ENCODE measurements around the gene ATP5PB. TPM values are rescaled to one million over a fixed set of nuclear protein-coding genes. Genes with fewer than 3 reads are reported as not detected.

The ATP5PB gene
- total RNA-seq, 2 experiments from 2014 or later, result 215 to 266 TPM

DNA sequence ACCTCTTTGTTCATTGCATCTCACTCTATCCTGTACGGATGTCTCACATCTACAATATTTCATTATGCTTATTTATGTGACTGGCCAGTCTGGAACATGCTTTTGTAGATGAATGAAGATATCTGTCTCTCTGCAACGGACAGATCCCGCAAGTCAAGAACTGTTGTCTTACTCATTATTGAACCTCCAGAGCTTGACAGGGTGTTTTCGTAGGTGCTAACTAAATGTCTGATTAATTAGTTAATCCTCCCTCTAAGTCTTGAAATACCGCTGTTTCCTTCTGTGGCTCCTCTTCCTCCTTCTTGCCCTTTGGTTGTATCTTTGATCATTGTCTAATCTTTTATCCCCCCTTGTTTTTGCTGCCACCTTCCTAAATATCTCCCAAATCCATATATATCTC lies 21.3 kb downstream of the ATP5PB start:
- Mint-ChIP-seq H3K27ac (no peak overlapping the region), H3K36me3 (peaks cover 12% of the 10 kb centered on the region), H3K4me1 (peaks cover 24% of the 10 kb centered on the region), H3K9me3 (ENCODE audit: low read depth) (no peaks in the 10 kb centered on the region), H3K4me3 (no peak overlapping the region), H3K27me3 (peaks cover 1% of the 10 kb centered on the region)
- ATAC-seq, result no peak
- DNase-seq, result no peak
- CTCF ChIA-PET, result interaction anchor here (1.0 to 1.3 kb wide), 3 partner anchors 22 to 247 kb away, joined by 4 to 8 read pairs (median 5); partner anchors contain the start of genes ATP5PB and WDR77

GRCh38 chr1:111471012-111471411 lies 21.7 kb downstream of the ATP5PB start:
- no peak overlapping the region for H3K4me3 Mint-ChIP-seq
- H3K27ac Mint-ChIP-seq, result no peak overlapping the region
- H3K27me3 Mint-ChIP-seq, result peaks cover 2% of the 10 kb centered on the region
- DNase-seq, result peak; percentile 91
- CTCF ChIA-PET, result interaction anchor here (0.7 to 1.3 kb wide), 6 partner anchors 10 to 298 kb away, joined by 3 to 8 read pairs (median 4); partner anchors contain the start of genes ATP5PB and WDR77
- ATAC-seq, result peak; percentile 86
- H3K4me1 Mint-ChIP-seq, result peaks cover 28% of the 10 kb centered on the region
- no peaks in the 10 kb centered on the region for H3K9me3 Mint-ChIP-seq (ENCODE audit: low read depth)
- H3K36me3 Mint-ChIP-seq, result peaks cover 12% of the 10 kb centered on the region

- ATAC-seq, result no peak
- CTCF ChIA-PET, result interaction anchor here (0.7 to 1.3 kb wide), 7 partner anchors 9 to 298 kb away, joined by 3 to 8 read pairs (median 4); partner anchors contain the start of genes ATP5PB and WDR77
These were observed 22.3 kb downstream of the ATP5PB start for GRCh38 chr1:111471538-111471937.

DNA sequence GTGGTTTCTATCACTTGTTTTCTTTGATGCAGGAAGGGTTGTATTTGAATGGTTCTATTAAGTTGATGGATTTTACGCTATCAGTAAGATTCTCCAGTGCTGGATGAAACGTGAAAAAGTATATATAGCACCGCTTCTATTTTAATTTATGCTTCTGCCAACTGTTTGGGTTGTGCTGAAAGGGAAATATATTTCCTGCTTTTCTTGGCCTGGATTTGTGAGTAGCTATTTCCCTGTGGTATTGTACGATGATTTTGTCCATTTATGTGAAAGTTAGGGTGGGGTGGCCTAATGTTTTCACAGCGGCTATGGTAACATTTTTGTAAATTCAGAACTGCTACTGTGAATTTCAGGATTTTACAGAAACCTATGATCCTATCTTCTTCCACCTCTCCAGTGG lies 24.8 kb downstream of the ATP5PB start:
- DNase-seq, result no peak
- Mint-ChIP-seq H3K27ac (peak overlapping the region; percentile 66), H3K4me1 (peaks cover 52% of the 10 kb centered on the region), H3K27me3 (peaks cover 15% of the 10 kb centered on the region), H3K4me3 (peak overlapping the region; percentile 63), H3K36me3 (peaks cover 16% of the 10 kb centered on the region), H3K9me3 (ENCODE audit: low read depth) (no peaks in the 10 kb centered on the region)
- CTCF ChIA-PET, result interaction anchor here (1.3 to 3.5 kb wide), 3 partner anchors 17 to 34 kb away, joined by 3 to 30 read pairs (median 3); no protein-coding TSS in a partner anchor
- ATAC-seq, result no peak

More at GRCh38 chr1:111471538-111471937, 22.3 kb downstream of the ATP5PB start:
- peaks cover 2% of the 10 kb centered on the region for H3K27me3 Mint-ChIP-seq
- H3K4me1 Mint-ChIP-seq, result peaks cover 33% of the 10 kb centered on the region
- H3K9me3 Mint-ChIP-seq (ENCODE audit: low read depth), result no peaks in the 10 kb centered on the region
- no peak overlapping the region for H3K27ac Mint-ChIP-seq
- H3K4me3 Mint-ChIP-seq, result no peak overlapping the region
- H3K36me3 Mint-ChIP-seq, result peaks cover 12% of the 10 kb centered on the region
- no peak for DNase-seq

- CTCF ChIA-PET, result interaction anchor here (1.4 to 3.5 kb wide), 2 partner anchors 17 to 33 kb away, joined by 3 to 30 read pairs; no protein-coding TSS in a partner anchor
- H3K9me3 Mint-ChIP-seq (ENCODE audit: low read depth), result no peaks in the 10 kb centered on the region
- peaks cover 18% of the 10 kb centered on the region for H3K27me3 Mint-ChIP-seq
- peaks cover 16% of the 10 kb centered on the region for H3K36me3 Mint-ChIP-seq
- H3K27ac Mint-ChIP-seq, result peak overlapping the region; percentile 11
- peaks cover 52% of the 10 kb centered on the region for H3K4me1 Mint-ChIP-seq
- ATAC-seq (no peak), DNase-seq (no peak)
- H3K4me3 Mint-ChIP-seq, result peak overlapping the region; percentile 5
These were observed 25.3 kb downstream of the ATP5PB start for GRCh38 chr1:111474521-111474920.

GRCh38 chr1:111475701-111476100 lies 26.4 kb downstream of the ATP5PB start:
- peaks cover 27% of the 10 kb centered on the region for H3K27me3 Mint-ChIP-seq

DNA sequence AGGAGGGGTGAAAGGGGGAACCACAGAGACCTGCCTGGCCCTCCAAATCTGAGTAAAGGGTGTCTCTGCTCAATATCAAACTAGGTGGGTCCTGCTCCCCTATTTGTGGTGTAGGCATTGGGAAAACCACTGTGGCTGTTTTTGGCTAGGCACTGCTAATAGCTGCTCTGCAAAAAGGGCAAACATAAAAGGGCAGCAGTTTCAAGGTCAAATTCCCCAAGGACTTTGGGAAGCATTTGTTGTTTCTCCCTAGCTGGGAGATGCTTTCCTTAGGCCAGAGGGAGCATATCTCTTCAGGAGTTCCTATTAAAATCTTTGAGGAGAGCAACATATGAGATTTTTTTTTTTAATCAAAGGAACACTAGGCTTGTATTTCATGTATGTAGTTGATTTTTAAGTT lies 26.9 kb downstream of the ATP5PB start:
- H3K27me3 Mint-ChIP-seq, result peaks cover 28% of the 10 kb centered on the region
- peaks cover 52% of the 10 kb centered on the region for H3K4me1 Mint-ChIP-seq
- DNase-seq (no peak), ATAC-seq (peak; percentile 2)
- CTCF ChIA-PET, result interaction anchor here (0.8 to 4.0 kb wide), 10 partner anchors 20 to 271 kb away, joined by 3 to 30 read pairs (median 8); partner anchors contain the start of genes ADORA3, ATP5PB and TMIGD3
- H3K4me3 Mint-ChIP-seq, result peak overlapping the region; percentile 60
- peaks cover 16% of the 10 kb centered on the region for H3K36me3 Mint-ChIP-seq
- no peaks in the 10 kb centered on the region for H3K9me3 Mint-ChIP-seq (ENCODE audit: low read depth)
- peak overlapping the region; percentile 78 for H3K27ac Mint-ChIP-seq

More at GRCh38 chr1:111475701-111476100, 26.4 kb downstream of the ATP5PB start:
- no peaks in the 10 kb centered on the region for H3K9me3 Mint-ChIP-seq (ENCODE audit: low read depth)
- peak overlapping the region; percentile 60 for H3K4me3 Mint-ChIP-seq
- ATAC-seq (peak; percentile 67), DNase-seq (peak; percentile 85)
- CTCF ChIA-PET, result interaction anchor here (0.8 to 4.0 kb wide), 8 partner anchors 21 to 272 kb away, joined by 3 to 30 read pairs (median 8); partner anchors contain the start of gene ATP5PB
- peaks cover 16% of the 10 kb centered on the region for H3K36me3 Mint-ChIP-seq
- H3K27ac Mint-ChIP-seq, result peak overlapping the region; percentile 78
- H3K4me1 Mint-ChIP-seq, result peaks cover 52% of the 10 kb centered on the region

GRCh38 chr1:111476761-111477309 lies 27.6 kb downstream of the ATP5PB start:
- peaks cover 55% of the 10 kb centered on the region for H3K4me1 Mint-ChIP-seq
- CTCF ChIA-PET, result interaction anchor here (1.0 to 4.0 kb wide), 10 partner anchors 19 to 271 kb away, joined by 3 to 30 read pairs (median 8); partner anchors contain the start of genes ADORA3, ATP5PB and TMIGD3
- peaks cover 28% of the 10 kb centered on the region for H3K27me3 Mint-ChIP-seq

DNA sequence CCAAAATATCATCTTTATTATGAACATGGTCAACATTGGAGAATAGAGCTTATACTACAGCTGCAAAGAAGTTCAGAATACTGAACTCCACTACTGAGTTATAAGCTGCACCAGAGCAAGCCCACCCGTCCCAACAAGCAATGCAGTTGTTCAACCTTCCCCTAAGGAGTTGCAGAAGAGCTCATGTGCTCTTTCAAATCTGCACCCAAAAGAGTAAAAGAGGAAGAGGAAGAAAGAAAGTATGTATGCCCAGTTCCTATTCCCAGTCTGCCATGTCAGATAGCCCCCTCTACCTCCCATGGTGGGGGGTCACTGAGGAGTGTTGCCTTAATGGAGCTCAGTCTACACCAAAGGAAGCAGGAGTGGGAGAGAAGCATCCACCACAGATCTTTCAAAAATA lies 31.4 kb downstream of the ATP5PB start:
- Mint-ChIP-seq H3K36me3 (peaks cover 5% of the 10 kb centered on the region), H3K4me1 (peaks cover 31% of the 10 kb centered on the region), H3K4me3 (no peak overlapping the region), H3K27me3 (peaks cover 35% of the 10 kb centered on the region), H3K9me3 (ENCODE audit: low read depth) (no peaks in the 10 kb centered on the region), H3K27ac (no peak overlapping the region)
- CTCF ChIA-PET, result interaction anchor here (0.7 to 4.1 kb wide), 8 partner anchors 8 to 286 kb away, joined by 3 to 39 read pairs (median 4); partner anchors contain the start of genes ADORA3 and TMIGD3
- no peak for DNase-seq
- ATAC-seq, result no peak

More at GRCh38 chr1:111476761-111477309, 27.6 kb downstream of the ATP5PB start:
- H3K27ac Mint-ChIP-seq, result peak overlapping the region; percentile 78
- DNase-seq, result peak; percentile 73
- ATAC-seq, result peak; percentile 69
- H3K4me3 Mint-ChIP-seq, result peak overlapping the region; percentile 47
- peaks cover 16% of the 10 kb centered on the region for H3K36me3 Mint-ChIP-seq
- H3K9me3 Mint-ChIP-seq (ENCODE audit: low read depth), result no peaks in the 10 kb centered on the region

DNA sequence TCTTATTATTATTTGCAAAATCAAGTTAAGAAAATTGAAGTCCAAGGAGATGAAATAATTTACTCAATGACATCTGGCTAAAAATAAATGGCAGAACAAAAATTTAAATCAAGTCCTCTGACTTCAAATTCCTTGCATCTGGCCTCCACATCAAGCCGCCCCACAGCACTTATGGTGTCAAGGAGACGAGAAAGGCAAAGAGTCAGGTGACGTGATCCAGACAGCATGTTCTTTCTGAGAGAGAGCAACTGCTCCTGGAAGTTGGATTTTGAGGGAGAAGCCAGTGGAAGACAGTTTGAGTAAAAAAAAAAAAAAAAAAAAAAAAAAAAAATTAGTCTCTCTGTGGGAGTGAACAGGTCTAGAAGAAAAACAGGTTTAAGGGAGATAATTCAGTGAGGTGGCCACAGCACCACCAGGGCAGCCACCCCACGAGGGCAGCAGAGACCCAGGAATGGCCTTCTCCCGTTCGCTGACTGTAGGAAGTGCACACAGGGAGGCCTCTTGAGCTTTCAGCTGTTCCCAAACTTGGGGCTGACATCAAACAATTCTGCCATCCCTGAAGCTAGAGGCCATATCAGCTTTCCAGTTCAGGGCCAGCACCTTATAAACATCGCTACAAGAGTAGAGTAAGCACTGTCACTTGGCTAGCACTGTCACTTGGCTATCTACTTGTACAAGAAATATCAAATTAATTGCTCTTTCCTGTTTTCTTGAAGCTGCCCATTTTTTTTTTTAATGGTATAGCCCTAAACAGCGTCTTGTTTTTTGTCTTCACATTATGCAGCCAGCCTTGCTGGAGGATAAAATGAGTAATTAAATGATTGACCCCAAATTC lies 32.3 kb downstream of the ATP5PB start:
- H3K9me3 Mint-ChIP-seq (ENCODE audit: low read depth), result no peaks in the 10 kb centered on the region

GRCh38 chr1:111483166-111483565 lies 33.9 kb downstream of the ATP5PB start:
- CTCF ChIA-PET, result interaction anchor here (1.0 to 4.1 kb wide), 3 partner anchors 15 to 272 kb away, joined by 3 to 39 read pairs (median 16); partner anchors contain the start of gene DDX20
- no peak for DNase-seq
- H3K27me3 Mint-ChIP-seq, result peaks cover 34% of the 10 kb centered on the region
- peaks cover 1% of the 10 kb centered on the region for H3K36me3 Mint-ChIP-seq
- no peak overlapping the region for H3K27ac Mint-ChIP-seq
- peaks cover 6% of the 10 kb centered on the region for H3K4me1 Mint-ChIP-seq
- H3K4me3 Mint-ChIP-seq, result no peak overlapping the region
- H3K9me3 Mint-ChIP-seq (ENCODE audit: low read depth), result no peaks in the 10 kb centered on the region
- no peak for ATAC-seq

More for the DNA sequence above, 32.3 kb downstream of the ATP5PB start:
- ATAC-seq, result peak; percentile 74
- H3K27me3 Mint-ChIP-seq, result peaks cover 35% of the 10 kb centered on the region
- H3K36me3 Mint-ChIP-seq, result peaks cover 5% of the 10 kb centered on the region
- peaks cover 21% of the 10 kb centered on the region for H3K4me1 Mint-ChIP-seq
- H3K27ac Mint-ChIP-seq, result no peak overlapping the region
- peak; percentile 73 for DNase-seq
- H3K4me3 Mint-ChIP-seq, result no peak overlapping the region
- CTCF ChIA-PET, result interaction anchor here (0.6 to 4.1 kb wide), 18 partner anchors 7 to 290 kb away, joined by 3 to 39 read pairs (median 4); no protein-coding TSS in a partner anchor

DNA sequence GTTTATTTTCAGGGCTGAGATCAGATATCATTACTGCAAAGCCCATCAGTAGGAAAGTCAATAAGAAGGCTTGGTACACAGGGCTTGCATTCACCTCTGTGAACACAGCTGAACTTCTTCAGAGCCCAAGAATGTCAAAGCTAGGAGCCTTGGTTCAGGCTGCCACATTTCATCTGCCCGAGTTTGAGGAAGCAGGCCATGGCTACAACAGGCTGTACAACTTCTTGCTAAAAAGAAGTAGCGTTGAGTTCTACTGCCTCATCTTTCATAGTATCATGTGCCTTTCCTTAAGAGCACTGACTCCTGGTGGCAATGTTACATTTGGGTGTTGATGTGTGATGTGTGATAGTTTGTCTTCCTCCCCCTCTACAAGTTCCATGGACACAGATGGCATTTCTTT lies 34.6 kb downstream of the ATP5PB start:
- Mint-ChIP-seq H3K4me3 (no peak overlapping the region), H3K36me3 (no peaks in the 10 kb centered on the region), H3K27me3 (peaks cover 27% of the 10 kb centered on the region), H3K27ac (no peak overlapping the region), H3K4me1 (peaks cover 3% of the 10 kb centered on the region), H3K9me3 (ENCODE audit: low read depth) (no peaks in the 10 kb centered on the region)
- DNase-seq (no peak), ATAC-seq (no peak)
- CTCF ChIA-PET, result interaction anchor here (1.0 to 4.1 kb wide), 2 partner anchors 23 to 271 kb away, joined by 3 to 39 read pairs; partner anchors contain the start of gene DDX20

All from activated CD8-positive, alpha-beta memory T cell treated with anti-CD3 and anti-CD28 coated beads, Interleukin-2, amount 10 ng/mL, durations not matched to agents 7 days and 5 days (primary cell).